ENCODE data around the gene KCNJ11. TPM values are rescaled to one million over a fixed set of nuclear protein-coding genes. Genes with fewer than 3 reads are reported as not detected.

The KCNJ11 gene
- total and polyA plus RNA-seq, 2 of the 8 experiments (the other 6 are each of a cell fraction or from before 2014, with no cell fraction given), result 3.8 to 6.3 TPM

DNA sequence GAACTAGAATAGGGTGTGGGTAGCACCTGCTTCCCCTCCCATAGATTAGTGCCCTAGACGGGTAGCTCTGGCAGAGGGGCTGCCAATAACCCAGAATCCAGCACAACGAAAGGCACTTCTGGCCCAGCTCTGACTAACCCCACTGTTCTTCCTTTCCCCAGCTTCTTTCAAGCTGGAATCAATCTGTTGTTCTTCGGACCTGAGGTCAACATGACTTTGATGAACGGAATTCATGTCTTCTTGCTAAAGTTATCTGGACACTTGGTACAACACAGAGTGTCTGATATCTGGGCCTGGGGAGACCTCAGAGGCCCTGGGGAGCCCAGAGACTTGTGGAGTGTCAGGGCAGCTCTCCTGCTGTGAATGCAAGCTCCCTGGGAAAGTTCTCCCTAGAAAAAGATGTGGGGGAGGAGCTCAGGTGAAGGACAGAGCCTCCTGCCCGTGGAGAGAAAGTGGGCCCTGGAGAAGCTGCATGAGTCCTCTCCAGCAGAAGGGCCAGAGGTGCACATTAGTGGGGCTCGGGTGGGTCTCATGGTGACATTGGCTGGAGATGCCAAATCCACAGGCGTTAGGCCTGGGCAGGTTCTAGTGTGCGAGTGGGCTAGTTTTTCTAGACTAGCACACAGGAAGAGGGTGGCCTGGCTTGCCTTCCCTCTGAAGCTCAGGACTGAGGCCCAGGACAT is 6.3 kb downstream of the KCNJ11 start:
- H3K14ac ChIP-seq (ENCODE audit: insufficient read length), result no peak overlapping the region
- no peak overlapping the region for H3K4ac ChIP-seq (replicated peaks; ENCODE audit: insufficient read length, low read depth, low read length)
- H2BK12ac ChIP-seq (ENCODE audit: low read depth, low read length), result no peak overlapping the region
- no peak overlapping the region for H3K18ac ChIP-seq (ENCODE audit: extremely low read depth, low read length)
- no peaks in the 10 kb centered on the region for H3K79me2 ChIP-seq (ENCODE audit: control insufficient read depth in 1 of 2, insufficient read depth in 2 of 2, low read length in 2 of 2)
- no peak overlapping the region for H2AFZ ChIP-seq (ENCODE audit: low read length)
- POLR2A ChIA-PET (ENCODE audit: partially characterized antibody), result no interaction called here
- H4K20me1 ChIP-seq (replicated peaks in 1 of 2; ENCODE audit: control insufficient read depth in 1 of 2, insufficient read depth in 2 of 2, low read length in 2 of 2), result peaks cover 0 to 3% of the 10 kb centered on the region in 2 experiments
- H3K23me2 ChIP-seq (ENCODE audit: low read depth, low read length), result no peaks in the 10 kb centered on the region
- no peak overlapping the region for H3K27ac ChIP-seq (ENCODE audit: low read depth, low read length)
- no peaks in the 10 kb centered on the region for H3K27me3 ChIP-seq (replicated peaks in 1 of 4; ENCODE audit: control insufficient read depth in 3 of 4, extremely low read depth in 1 of 4, insufficient read depth in 3 of 4, low read length in 3 of 4)
- H2BK5ac ChIP-seq (ENCODE audit: low read depth, low read length), result no peak overlapping the region
- no peak overlapping the region for H3K56ac ChIP-seq (replicated peaks; ENCODE audit: insufficient read length, low read depth, low read length)
- no peak overlapping the region for H2BK15ac ChIP-seq (ENCODE audit: low read length)
- H4K91ac ChIP-seq (replicated peaks; ENCODE audit: insufficient read length, low read length), result no peak overlapping the region
- no peak overlapping the region for H4K8ac ChIP-seq (ENCODE audit: extremely low read depth, insufficient read depth, low read length)
- H3K4me3 ChIP-seq (ENCODE audit: extremely low read depth in 1 of 4, insufficient read depth in 2 of 4, low read depth in 3 of 4, low read length in 4 of 4), result no peak overlapping the region
- CTCF ChIA-PET (ENCODE audit: partially characterized antibody), result interaction anchor here (0.6 to 38.8 kb wide), 16 partner anchors 12 to 225 kb away, joined by 3 to 1414 read pairs (median 16); partner anchors contain the start of genes ABCC8 and USH1C
- peaks cover 0 to 8% (median 0%) of the 10 kb centered on the region in 4 experiments; a peak in 1 of 7 replicates for H3K4me1 ChIP-seq (replicated peaks in 1 of 4; ENCODE audit: control insufficient read depth in 3 of 4, insufficient read depth in 4 of 4, low read length in 3 of 4)
- H4K5ac ChIP-seq (ENCODE audit: insufficient read length, low read depth, low read length), result no peak overlapping the region
- no peak overlapping the region for H3K23ac ChIP-seq (ENCODE audit: insufficient read length)
- DNase-seq (ENCODE audit: low read depth in 1 of 2, low spot score in 2 of 2) (no peak), FAIRE-seq (no peak)
- no peak overlapping the region for H3K9ac ChIP-seq (replicated peaks in 1 of 4; ENCODE audit: extremely low read depth in 1 of 4, low read depth in 3 of 4, low read length in 3 of 4)
- H3K36me3 ChIP-seq (ENCODE audit: control insufficient read depth in 2 of 4, insufficient read depth in 4 of 4, low read length in 3 of 4), result no peaks in the 10 kb centered on the region
- no peak overlapping the region for H3K4me2 ChIP-seq (ENCODE audit: insufficient read depth in 1 of 2, low read depth in 2 of 2, low read length in 2 of 2)
- no peak overlapping the region for H2BK120ac ChIP-seq (replicated peaks; ENCODE audit: low read depth, low read length)
- no peak overlapping the region for H2BK20ac ChIP-seq (ENCODE audit: low read length)
- no peak overlapping the region for H2AK5ac ChIP-seq (ENCODE audit: low read depth, low read length)
- H3K9me3 ChIP-seq (ENCODE audit: insufficient read depth in 2 of 2, low read depth in 1 of 2, low read length in 1 of 2), result peaks cover 7 to 9% of the 10 kb centered on the region in 2 experiments; a peak in 2 of 4 replicates
- H3K79me1 ChIP-seq (ENCODE audit: low read depth, low read length), result no peaks in the 10 kb centered on the region; the same call in 1 of the 2 replicates
- WGBS, 2 experiments (ENCODE audit: extremely low coverage in 1 of 2, insufficient coverage in 1 of 2, insufficient read length in 1 of 2, insufficient replicate concordance in 2 of 2, low coverage in 1 of 2, low lambda C conversion rate in 2 of 2, missing lambda C conversion rate in 1 of 2), result 88% methylated on average over 8 of the region's 8 CpGs; no CpG with 5 or more reads in 1 of the 2 experiments
- TF ChIP-seq BCL11A (IDR thresholded peaks at IDR 0.05; ENCODE audit: low read depth in 2 of 2, low read length in 2 of 2) (no peak), POLR2A (IDR thresholded peaks at IDR 0.05; ENCODE audit: control extremely low read depth in 1 of 2, low read depth in 2 of 2, low read length in 2 of 2) (no peak), BRCA1 (IDR thresholded peaks at IDR 0.05; ENCODE audit: low read depth, low read length) (no peak), TCF12 (IDR thresholded peaks at IDR 0.05; ENCODE audit: low read depth, low read length) (no peak), HDAC2 (IDR thresholded peaks at IDR 0.05; ENCODE audit: borderline replicate concordance in 1 of 2, low read depth in 2 of 2, low read length in 2 of 2) (no peak), MAFK (IDR thresholded peaks at IDR 0.05; ENCODE audit: low read depth, low read length) (no peak), ZNF274 (IDR thresholded peaks at IDR 0.05; ENCODE audit: borderline replicate concordance, extremely low read depth, low read length) (no peak), RBBP5 (IDR thresholded peaks at IDR 0.05; ENCODE audit: borderline replicate concordance, low read depth, low read length) (no peak)
- TF ChIP-seq, protein P1, sequence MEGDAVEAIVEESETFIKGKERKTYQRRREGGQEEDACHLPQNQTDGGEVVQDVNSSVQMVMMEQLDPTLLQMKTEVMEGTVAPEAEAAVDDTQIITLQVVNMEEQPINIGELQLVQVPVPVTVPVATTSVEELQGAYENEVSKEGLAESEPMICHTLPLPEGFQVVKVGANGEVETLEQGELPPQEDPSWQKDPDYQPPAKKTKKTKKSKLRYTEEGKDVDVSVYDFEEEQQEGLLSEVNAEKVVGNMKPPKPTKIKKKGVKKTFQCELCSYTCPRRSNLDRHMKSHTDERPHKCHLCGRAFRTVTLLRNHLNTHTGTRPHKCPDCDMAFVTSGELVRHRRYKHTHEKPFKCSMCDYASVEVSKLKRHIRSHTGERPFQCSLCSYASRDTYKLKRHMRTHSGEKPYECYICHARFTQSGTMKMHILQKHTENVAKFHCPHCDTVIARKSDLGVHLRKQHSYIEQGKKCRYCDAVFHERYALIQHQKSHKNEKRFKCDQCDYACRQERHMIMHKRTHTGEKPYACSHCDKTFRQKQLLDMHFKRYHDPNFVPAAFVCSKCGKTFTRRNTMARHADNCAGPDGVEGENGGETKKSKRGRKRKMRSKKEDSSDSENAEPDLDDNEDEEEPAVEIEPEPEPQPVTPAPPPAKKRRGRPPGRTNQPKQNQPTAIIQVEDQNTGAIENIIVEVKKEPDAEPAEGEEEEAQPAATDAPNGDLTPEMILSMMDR (IDR thresholded peaks at IDR 0.05; ENCODE audit: control extremely low read depth in 1 of 3, insufficient read depth in 1 of 3, low read depth in 1 of 3, low read length in 3 of 3), result no peak
- TF ChIP-seq, protein P2, sequence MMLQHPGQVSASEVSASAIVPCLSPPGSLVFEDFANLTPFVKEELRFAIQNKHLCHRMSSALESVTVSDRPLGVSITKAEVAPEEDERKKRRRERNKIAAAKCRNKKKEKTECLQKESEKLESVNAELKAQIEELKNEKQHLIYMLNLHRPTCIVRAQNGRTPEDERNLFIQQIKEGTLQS (IDR thresholded peaks at IDR 0.05; ENCODE audit: insufficient read depth, low read depth, low read length), result no peak
